Measurements from ENCODE around the gene LRRC23.
"Not testable (repeated sequence)": the region's sequence is repeated elsewhere in the genome, so short reads cannot be mapped to it uniquely, and the experiment has no call there.

Gene LRRC23

GRCh38 chr12:6902448-6902847 is 2.2 kb upstream of the LRRC23 start:
- no peak for DNase-seq (ENCODE audit: low read depth in 2 of 2)

GRCh38 chr12:6903722-6904121 is 900 bp upstream of the LRRC23 start:
- no peak for DNase-seq (ENCODE audit: low read depth in 2 of 2)

- no peak for DNase-seq (ENCODE audit: low read depth in 2 of 2)
These were observed 905 bp downstream of the LRRC23 start for GRCh38 chr12:6905414-6906040.

GRCh38 chr12:6908141-6908540 is 3.5 kb downstream of the LRRC23 start:
- DNase-seq (ENCODE audit: low read depth in 2 of 2), result not testable (repeated sequence)

GRCh38 chr12:6909421-6910145 is 5.0 kb downstream of the LRRC23 start:
- DNase-seq (ENCODE audit: low read depth in 2 of 2), result no peak

- DNase-seq (ENCODE audit: low read depth in 2 of 2), result no peak
These were observed 7.7 kb downstream of the LRRC23 start for GRCh38 chr12:6912164-6912935.

GRCh38 chr12:6914246-6914946 is 9.8 kb downstream of the LRRC23 start, which contains the start of gene ENO2:
ENO2 (plus strand) TSS chr12:6914580; CDS start chr12:6915833, 1,253 bp downstream.
- peak; percentile 76 to 79 for DNase-seq (ENCODE audit: low read depth in 2 of 2)

GRCh38 chr12:6914947-6915788 is 10.5 kb downstream of the LRRC23 start:
- no peak for DNase-seq (ENCODE audit: low read depth in 2 of 2)

GRCh38 chr12:6915789-6916285 is 11.2 kb downstream of the LRRC23 start:
- DNase-seq (ENCODE audit: low read depth in 2 of 2), result no peak

- DNase-seq (ENCODE audit: low read depth in 2 of 2), result no peak
These were observed 12.0 kb downstream of the LRRC23 start for GRCh38 chr12:6916426-6917200.

GRCh38 chr12:6917491-6918231 is 13.0 kb downstream of the LRRC23 start:
- no peak for DNase-seq (ENCODE audit: low read depth in 2 of 2)

- no peak for DNase-seq (ENCODE audit: low read depth in 2 of 2)
These were observed 15.0 kb downstream of the LRRC23 start for GRCh38 chr12:6919588-6919987.

GRCh38 chr12:6921539-6921938 is 16.9 kb downstream of the LRRC23 start:
- DNase-seq (ENCODE audit: low read depth in 2 of 2), result no peak

GRCh38 chr12:6921996-6922946 is 17.6 kb downstream of the LRRC23 start:
- DNase-seq (ENCODE audit: low read depth in 2 of 2), result no peak

- DNase-seq (ENCODE audit: low read depth in 2 of 2), result no peak
These were observed 18.5 kb downstream of the LRRC23 start for GRCh38 chr12:6923003-6923732.

GRCh38 chr12:6923851-6924250 is 19.2 kb downstream of the LRRC23 start:
- DNase-seq (ENCODE audit: low read depth in 2 of 2), result no peak

GRCh38 chr12:6925239-6925539 is 20.6 kb downstream of the LRRC23 start:
- no peak for DNase-seq (ENCODE audit: low read depth in 2 of 2)

Data from stimulated activated CD8-positive, alpha-beta memory T cell treated with anti-CD3 and anti-CD28 coated beads, Interleukin-15, amount 100 ng/mL, for 4 hours (primary cell).